Astrocyte (in vitro differentiated cells and primary cell): ENCODE measurements around the gene OTOG.

Source experiments
- EZH2 ChIP-seq: IDR thresholded peaks from 2 replicates; pipeline ENCODE4 v1.6.1; 2012; ENCODE audit warnings: mild to moderate bottlenecking, low read length, inconsistent platforms; ENCODE audit not compliant: insufficient read depth
- TF ChIP-seq, protein P1 (sequence below): IDR thresholded peaks from 2 replicates; pipeline ENCODE4 v1.5.1; 2011; ENCODE audit warnings: low read depth, mild to moderate bottlenecking, inconsistent platforms, low read length, moderate library complexity; ENCODE audit not compliant: insufficient read depth

GRCh38 chr11:17687946-17688670, 141.0 kb downstream of the OTOG start:
- TF ChIP-seq, protein P1, sequence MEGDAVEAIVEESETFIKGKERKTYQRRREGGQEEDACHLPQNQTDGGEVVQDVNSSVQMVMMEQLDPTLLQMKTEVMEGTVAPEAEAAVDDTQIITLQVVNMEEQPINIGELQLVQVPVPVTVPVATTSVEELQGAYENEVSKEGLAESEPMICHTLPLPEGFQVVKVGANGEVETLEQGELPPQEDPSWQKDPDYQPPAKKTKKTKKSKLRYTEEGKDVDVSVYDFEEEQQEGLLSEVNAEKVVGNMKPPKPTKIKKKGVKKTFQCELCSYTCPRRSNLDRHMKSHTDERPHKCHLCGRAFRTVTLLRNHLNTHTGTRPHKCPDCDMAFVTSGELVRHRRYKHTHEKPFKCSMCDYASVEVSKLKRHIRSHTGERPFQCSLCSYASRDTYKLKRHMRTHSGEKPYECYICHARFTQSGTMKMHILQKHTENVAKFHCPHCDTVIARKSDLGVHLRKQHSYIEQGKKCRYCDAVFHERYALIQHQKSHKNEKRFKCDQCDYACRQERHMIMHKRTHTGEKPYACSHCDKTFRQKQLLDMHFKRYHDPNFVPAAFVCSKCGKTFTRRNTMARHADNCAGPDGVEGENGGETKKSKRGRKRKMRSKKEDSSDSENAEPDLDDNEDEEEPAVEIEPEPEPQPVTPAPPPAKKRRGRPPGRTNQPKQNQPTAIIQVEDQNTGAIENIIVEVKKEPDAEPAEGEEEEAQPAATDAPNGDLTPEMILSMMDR: no peak
- TF ChIP-seq EZH2: no peak
